ENCODE data around the gene BGN.

BGN gene

DNA sequence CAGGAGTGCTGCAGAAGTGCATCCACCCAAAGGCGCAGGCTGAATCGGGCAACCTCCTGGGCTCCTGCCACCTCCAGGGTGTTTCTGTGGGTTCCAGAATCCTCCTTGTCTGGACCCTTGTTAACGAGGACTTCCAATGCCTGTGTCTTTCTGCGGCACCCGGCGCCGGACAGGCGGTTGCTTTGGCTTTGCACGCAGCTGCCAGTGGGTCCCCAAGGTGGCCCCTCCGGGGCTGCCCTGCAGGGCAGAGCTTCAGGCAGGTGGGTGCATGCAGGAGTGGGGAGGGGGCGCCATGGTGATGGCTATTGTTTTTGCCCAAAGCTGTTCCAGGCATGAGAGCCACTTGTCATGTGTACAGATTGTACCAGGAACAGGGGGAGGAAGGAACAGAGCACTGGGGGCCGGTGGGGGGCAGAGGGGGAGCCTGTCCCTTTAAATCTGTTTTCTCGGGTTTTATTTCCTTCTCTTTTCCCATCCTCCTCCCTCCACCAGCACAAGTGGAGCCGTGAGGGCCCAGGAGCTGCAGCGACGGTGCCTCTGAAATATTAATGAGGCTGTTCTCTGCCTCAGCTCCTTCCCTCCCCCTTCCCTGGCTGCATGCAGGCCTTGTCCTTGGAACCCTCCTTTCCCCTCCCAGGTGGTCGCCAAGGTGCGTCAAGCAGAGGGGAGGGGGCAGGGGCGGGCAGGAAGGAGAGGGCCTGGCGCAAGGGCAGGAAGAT lies 35.8 kb downstream of the BGN start:
- Histone ChIP-seq H3K23ac (ENCODE audit: low read length in 2 of 2) (no peak overlapping the region), H3K4me1 (ENCODE audit: control insufficient read depth, insufficient read depth, low read depth, low read length) (no peaks in the 10 kb centered on the region), H3K18ac (ENCODE audit: low read depth in 1 of 2, low read length in 2 of 2) (no peak overlapping the region), H3K4ac (ENCODE audit: low read depth in 1 of 2, low read length in 2 of 2) (no peak overlapping the region), H3K9me3 (ENCODE audit: control insufficient read depth, low read length) (no peaks in the 10 kb centered on the region), H2BK120ac (ENCODE audit: low read depth, low read length) (no peak overlapping the region), H4K8ac (ENCODE audit: low read length) (no peak overlapping the region), H2BK5ac (ENCODE audit: low read depth, low read length, poor library complexity, severe bottlenecking) (no peak overlapping the region), H3K4me3 (ENCODE audit: insufficient read depth in 1 of 2, low read depth in 1 of 2, low read length in 2 of 2) (no peak overlapping the region), H3K36me3 (ENCODE audit: control insufficient read depth in 1 of 2, insufficient read depth in 2 of 2, low read depth in 1 of 2, low read length in 2 of 2) (no peaks in the 10 kb centered on the region), H3K27ac (ENCODE audit: low read length, poor library complexity, severe bottlenecking) (no peak overlapping the region), H2BK15ac (ENCODE audit: low read depth, poor library complexity, severe bottlenecking) (no peak overlapping the region), H2AFZ (ENCODE audit: low read depth, low read length) (no peak overlapping the region), H3K27me3 (ENCODE audit: control insufficient read depth in 1 of 2, insufficient read depth in 1 of 2, low read length in 2 of 2) (peaks cover 33 to 83% of the 10 kb centered on the region in 2 experiments), H2BK12ac (ENCODE audit: low read length in 2 of 2) (no peak overlapping the region), H3K4me2 (ENCODE audit: low read length, poor library complexity, severe bottlenecking) (no peak overlapping the region), H3K14ac (ENCODE audit: low read length in 2 of 2) (no peak overlapping the region), H4K91ac (ENCODE audit: low read length) (no peak overlapping the region), H2AK5ac (ENCODE audit: low read length, severe bottlenecking) (no peak overlapping the region), H3K9ac (ENCODE audit: low read length) (no peak overlapping the region), H3K79me1 (replicated peaks; ENCODE audit: low read length, poor library complexity, severe bottlenecking) (no peaks in the 10 kb centered on the region)
- 94% methylated on average over 9 of the region's 20 CpGs for WGBS
- DNase-seq = no peak

DNA sequence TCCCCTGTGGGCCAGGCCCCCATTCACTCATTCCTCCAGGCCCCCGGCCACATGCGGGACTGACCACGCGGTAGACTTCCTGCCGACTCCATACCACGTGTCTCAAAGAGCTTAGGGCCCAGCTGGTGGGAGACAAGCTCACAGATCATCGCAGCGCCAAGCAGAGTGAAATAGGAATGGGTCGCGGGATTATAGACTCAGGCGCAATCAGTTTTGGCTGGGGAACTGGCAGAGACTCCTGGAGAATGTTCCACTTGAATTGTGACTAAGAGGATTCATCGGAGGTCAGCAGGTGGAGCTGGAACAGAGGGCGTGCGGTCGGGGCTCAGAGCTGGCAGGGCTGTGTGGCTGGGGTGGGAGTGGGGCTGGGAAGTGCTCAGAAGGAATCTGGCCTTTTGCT lies 38.3 kb downstream of the BGN start:
- DNase-seq = no peak
- Histone ChIP-seq H3K4me1 (ENCODE audit: control insufficient read depth, insufficient read depth, low read depth, low read length) (no peaks in the 10 kb centered on the region), H3K27ac (ENCODE audit: low read length, poor library complexity, severe bottlenecking) (no peak overlapping the region), H3K79me1 (replicated peaks; ENCODE audit: low read length, poor library complexity, severe bottlenecking) (no peaks in the 10 kb centered on the region), H3K4me3 (ENCODE audit: insufficient read depth in 1 of 2, low read depth in 1 of 2, low read length in 2 of 2) (no peak overlapping the region), H2BK5ac (ENCODE audit: low read depth, low read length, poor library complexity, severe bottlenecking) (no peak overlapping the region), H4K8ac (ENCODE audit: low read length) (no peak overlapping the region), H4K91ac (ENCODE audit: low read length) (no peak overlapping the region), H2BK15ac (ENCODE audit: low read depth, poor library complexity, severe bottlenecking) (no peak overlapping the region), H3K4me2 (ENCODE audit: low read length, poor library complexity, severe bottlenecking) (no peak overlapping the region), H3K9me3 (ENCODE audit: control insufficient read depth, low read length) (no peaks in the 10 kb centered on the region), H3K23ac (ENCODE audit: low read length in 2 of 2) (no peak overlapping the region), H2BK120ac (ENCODE audit: low read depth, low read length) (no peak overlapping the region), H2AFZ (ENCODE audit: low read depth, low read length) (no peak overlapping the region), H3K27me3 (ENCODE audit: control insufficient read depth in 1 of 2, insufficient read depth in 1 of 2, low read length in 2 of 2) (peaks cover 8 to 82% of the 10 kb centered on the region in 2 experiments), H3K4ac (ENCODE audit: low read depth in 1 of 2, low read length in 2 of 2) (no peak overlapping the region), H3K14ac (ENCODE audit: low read length in 2 of 2) (no peak overlapping the region), H3K18ac (ENCODE audit: low read depth in 1 of 2, low read length in 2 of 2) (no peak overlapping the region), H3K36me3 (ENCODE audit: control insufficient read depth in 1 of 2, insufficient read depth in 2 of 2, low read depth in 1 of 2, low read length in 2 of 2) (no peaks in the 10 kb centered on the region), H3K9ac (ENCODE audit: low read length) (no peak overlapping the region), H2AK5ac (ENCODE audit: low read length, severe bottlenecking) (no peak overlapping the region), H2BK12ac (ENCODE audit: low read length in 2 of 2) (no peak overlapping the region)
- WGBS = 80% methylated on average over 15 of the region's 15 CpGs

DNA sequence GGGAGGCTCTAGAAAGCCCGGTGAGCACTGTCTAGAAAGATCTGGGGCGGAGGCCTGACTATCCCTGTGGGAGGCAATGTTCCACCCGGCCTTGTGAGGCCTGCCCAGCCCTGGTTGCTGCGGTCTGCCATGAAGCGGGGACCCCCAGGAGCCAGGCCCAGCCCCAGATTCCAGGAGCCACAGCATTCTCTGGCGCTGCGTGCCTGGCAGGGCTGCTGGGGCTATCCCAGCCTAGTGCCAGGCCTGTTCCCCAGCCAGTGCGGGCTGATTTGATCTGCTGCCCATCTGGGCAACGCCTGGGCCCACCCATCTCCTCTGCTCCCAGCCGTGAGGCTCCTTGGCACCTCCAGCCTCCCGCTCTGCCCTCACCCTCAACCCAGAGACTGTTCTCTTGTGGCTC lies 42.3 kb downstream of the BGN start:
- H4K8ac ChIP-seq (ENCODE audit: low read length) = no peak overlapping the region
- H2BK12ac ChIP-seq (ENCODE audit: low read length in 2 of 2) = no peak overlapping the region
- H2BK120ac ChIP-seq (ENCODE audit: low read depth, low read length) = no peak overlapping the region
- H2AK5ac ChIP-seq (ENCODE audit: low read length, severe bottlenecking) = no peak overlapping the region
- H3K23ac ChIP-seq (ENCODE audit: low read length in 2 of 2) = no peak overlapping the region
- H3K27me3 ChIP-seq (ENCODE audit: control insufficient read depth in 1 of 2, insufficient read depth in 1 of 2, low read length in 2 of 2) = peaks cover 4 to 65% of the 10 kb centered on the region in 2 experiments
- H2BK5ac ChIP-seq (ENCODE audit: low read depth, low read length, poor library complexity, severe bottlenecking) = no peak overlapping the region
- no peaks in the 10 kb centered on the region for H3K36me3 ChIP-seq (ENCODE audit: control insufficient read depth in 1 of 2, insufficient read depth in 2 of 2, low read depth in 1 of 2, low read length in 2 of 2)
- no peak overlapping the region for H4K91ac ChIP-seq (ENCODE audit: low read length)
- no peak overlapping the region for H3K9ac ChIP-seq (ENCODE audit: low read length)
- no peak overlapping the region for H3K18ac ChIP-seq (ENCODE audit: low read depth in 1 of 2, low read length in 2 of 2)
- no peak for DNase-seq
- H3K4me1 ChIP-seq (ENCODE audit: control insufficient read depth, insufficient read depth, low read depth, low read length) = peaks cover 3% of the 10 kb centered on the region
- H3K4ac ChIP-seq (ENCODE audit: low read depth in 1 of 2, low read length in 2 of 2) = no peak overlapping the region
- H3K4me2 ChIP-seq (ENCODE audit: low read length, poor library complexity, severe bottlenecking) = no peak overlapping the region
- no peak overlapping the region for H3K4me3 ChIP-seq (ENCODE audit: insufficient read depth in 1 of 2, low read depth in 1 of 2, low read length in 2 of 2)
- H3K9me3 ChIP-seq (ENCODE audit: control insufficient read depth, low read length) = no peaks in the 10 kb centered on the region
- no peak overlapping the region for H3K14ac ChIP-seq (ENCODE audit: low read length in 2 of 2)
- no peak overlapping the region for H2AFZ ChIP-seq (ENCODE audit: low read depth, low read length)
- 79% methylated on average over 4 of the region's 11 CpGs for WGBS
- H3K27ac ChIP-seq (ENCODE audit: low read length, poor library complexity, severe bottlenecking) = no peak overlapping the region
- H3K79me1 ChIP-seq (replicated peaks; ENCODE audit: low read length, poor library complexity, severe bottlenecking) = no peaks in the 10 kb centered on the region
- no peak overlapping the region for H2BK15ac ChIP-seq (ENCODE audit: low read depth, poor library complexity, severe bottlenecking)

DNA sequence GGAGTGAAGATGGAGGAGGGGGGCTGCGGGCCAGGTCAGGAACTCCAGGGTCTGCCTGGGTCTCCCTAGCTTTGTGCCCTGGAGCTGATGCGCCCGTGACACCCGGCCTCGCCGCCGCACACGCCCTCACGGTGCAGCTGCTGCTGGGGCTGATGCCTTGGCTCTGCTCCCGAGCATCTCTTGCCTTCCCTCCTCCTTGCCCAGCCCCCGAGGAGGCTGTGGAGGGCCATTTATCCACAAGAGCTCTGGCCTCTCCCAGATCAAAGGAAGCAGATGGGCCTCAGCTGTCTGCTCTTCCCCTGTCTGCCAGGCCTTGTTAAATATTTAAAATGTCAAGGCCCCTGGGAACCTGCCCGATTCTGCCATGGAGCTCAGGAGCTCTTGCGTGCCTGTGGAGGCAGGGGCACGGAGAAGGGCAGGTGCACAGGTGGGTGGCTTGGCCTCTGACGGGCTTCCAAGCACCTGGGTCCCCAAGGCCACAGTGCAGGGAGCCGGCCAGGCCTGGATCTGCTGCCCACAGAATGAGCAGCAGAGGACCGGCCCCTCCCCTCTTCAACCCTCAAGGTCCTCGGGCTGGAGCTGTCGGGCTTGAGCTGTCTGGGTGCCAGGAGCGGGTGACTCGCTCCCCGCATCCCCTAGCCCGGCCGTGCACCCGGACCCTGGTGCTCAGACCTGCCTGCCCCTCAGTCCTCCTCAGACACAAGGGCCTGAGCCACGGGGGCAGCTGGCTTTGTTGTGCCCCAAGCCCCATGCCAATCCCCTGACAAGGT lies 42.9 kb downstream of the BGN start:
- no peak overlapping the region for H2BK120ac ChIP-seq (ENCODE audit: low read depth, low read length)
- no peak overlapping the region for H4K8ac ChIP-seq (ENCODE audit: low read length)
- H3K79me1 ChIP-seq (replicated peaks; ENCODE audit: low read length, poor library complexity, severe bottlenecking) = no peaks in the 10 kb centered on the region
- no peak for DNase-seq
- H3K14ac ChIP-seq (ENCODE audit: low read length in 2 of 2) = no peak overlapping the region
- no peak overlapping the region for H3K9ac ChIP-seq (ENCODE audit: low read length)
- no peak overlapping the region for H4K91ac ChIP-seq (ENCODE audit: low read length)
- no peak overlapping the region for H2BK5ac ChIP-seq (ENCODE audit: low read depth, low read length, poor library complexity, severe bottlenecking)
- no peaks in the 10 kb centered on the region for H3K36me3 ChIP-seq (ENCODE audit: control insufficient read depth in 1 of 2, insufficient read depth in 2 of 2, low read depth in 1 of 2, low read length in 2 of 2)
- WGBS = 82% methylated on average over 26 of the region's 26 CpGs
- no peaks in the 10 kb centered on the region for H3K9me3 ChIP-seq (ENCODE audit: control insufficient read depth, low read length)
- H3K27me3 ChIP-seq (ENCODE audit: control insufficient read depth in 1 of 2, insufficient read depth in 1 of 2, low read length in 2 of 2) = peaks cover 4 to 59% of the 10 kb centered on the region in 2 experiments
- no peak overlapping the region for H3K4me2 ChIP-seq (ENCODE audit: low read length, poor library complexity, severe bottlenecking)
- no peak overlapping the region for H2AFZ ChIP-seq (ENCODE audit: low read depth, low read length)
- no peak overlapping the region for H2BK15ac ChIP-seq (ENCODE audit: low read depth, poor library complexity, severe bottlenecking)
- H3K23ac ChIP-seq (ENCODE audit: low read length in 2 of 2) = no peak overlapping the region
- no peak overlapping the region for H2BK12ac ChIP-seq (ENCODE audit: low read length in 2 of 2)
- no peak overlapping the region for H3K4ac ChIP-seq (ENCODE audit: low read depth in 1 of 2, low read length in 2 of 2)
- H2AK5ac ChIP-seq (ENCODE audit: low read length, severe bottlenecking) = no peak overlapping the region
- H3K27ac ChIP-seq (ENCODE audit: low read length, poor library complexity, severe bottlenecking) = no peak overlapping the region
- peaks cover 3% of the 10 kb centered on the region for H3K4me1 ChIP-seq (ENCODE audit: control insufficient read depth, insufficient read depth, low read depth, low read length)
- H3K18ac ChIP-seq (ENCODE audit: low read depth in 1 of 2, low read length in 2 of 2) = no peak overlapping the region
- H3K4me3 ChIP-seq (ENCODE audit: insufficient read depth in 1 of 2, low read depth in 1 of 2, low read length in 2 of 2) = no peak overlapping the region
